GM21423 (cell line): Measurements from ENCODE around the gene ZFP64.
"Not testable (repeated sequence)": the region's sequence is repeated elsewhere in the genome, so short reads cannot be mapped to it uniquely, and the experiment has no call there.

Source experiments
- ATAC-seq: cut with Tn5 transposase; IDR thresholded peaks from one replicate; pipeline ENCODE4 v1.9.1; 2021; ENCODE audit warnings: mild to moderate bottlenecking, moderate library complexity; ENCODE audit not compliant: unreplicated experiment

Gene ZFP64

GRCh38 chr20:52160049-52160570 is 31.5 kb downstream of the ZFP64 start:
- no peak for ATAC-seq

GRCh38 chr20:52154575-52154974 is 37.0 kb downstream of the ZFP64 start:
- no peak for ATAC-seq

- no peak for ATAC-seq
Observed at GRCh38 chr20:52153896-52154295, 37.7 kb downstream of the ZFP64 start.

GRCh38 chr20:52152921-52153320 is 38.7 kb downstream of the ZFP64 start:
- ATAC-seq, result no peak

- ATAC-seq, result no peak
Observed at GRCh38 chr20:52152416-52152815, 39.2 kb downstream of the ZFP64 start.

GRCh38 chr20:52150440-52151258 is 40.9 kb downstream of the ZFP64 start:
- no peak for ATAC-seq

- ATAC-seq, result no peak
Observed at GRCh38 chr20:52145587-52145986, 46.0 kb downstream of the ZFP64 start.

GRCh38 chr20:52143277-52143676 is 48.3 kb downstream of the ZFP64 start:
- ATAC-seq, result no peak

- no peak for ATAC-seq
Observed at GRCh38 chr20:52142757-52143156, 48.8 kb downstream of the ZFP64 start.

GRCh38 chr20:52139986-52140385 is 51.6 kb downstream of the ZFP64 start:
- no peak for ATAC-seq

GRCh38 chr20:52137850-52138249 is 53.7 kb downstream of the ZFP64 start:
- ATAC-seq, result no peak

- ATAC-seq, result not testable (repeated sequence)
Observed at GRCh38 chr20:52133714-52134113, 57.9 kb downstream of the ZFP64 start.

GRCh38 chr20:52132337-52132736 is 59.2 kb downstream of the ZFP64 start:
- ATAC-seq, result no peak

- ATAC-seq, result no peak
Observed at GRCh38 chr20:52131048-52131643, 60.4 kb downstream of the ZFP64 start.

GRCh38 chr20:52130406-52130805 is 61.2 kb downstream of the ZFP64 start:
- ATAC-seq, result no peak

- ATAC-seq, result no peak
Observed at GRCh38 chr20:52129611-52130010, 62.0 kb downstream of the ZFP64 start.

GRCh38 chr20:52127309-52127708 is 64.3 kb downstream of the ZFP64 start:
- no peak for ATAC-seq

GRCh38 chr20:52124821-52125220 is 66.8 kb downstream of the ZFP64 start:
- no peak for ATAC-seq

GRCh38 chr20:52118696-52119095 is 72.9 kb downstream of the ZFP64 start:
- ATAC-seq, result no peak

GRCh38 chr20:52118016-52118623 is 73.5 kb downstream of the ZFP64 start:
- no peak for ATAC-seq

- no peak for ATAC-seq
Observed at GRCh38 chr20:52110456-52110855, 81.1 kb downstream of the ZFP64 start.
